GM18505 (cell line): ENCODE data around the gene RFC3.

Experiments used
- ATAC-seq: cut with Tn5 transposase; IDR thresholded peaks from one replicate; pipeline ENCODE4 v1.9.1; 2021; ENCODE audit not compliant: unreplicated experiment
- POLR2A ChIP-seq: IDR thresholded peaks from 4 replicates; pipeline ENCODE4 v1.6.1; 2011; ENCODE audit warnings: borderline replicate concordance; ENCODE audit not compliant: insufficient read depth, insufficient read length; ENCODE audit errors: extremely low read depth

Gene RFC3

DNA sequence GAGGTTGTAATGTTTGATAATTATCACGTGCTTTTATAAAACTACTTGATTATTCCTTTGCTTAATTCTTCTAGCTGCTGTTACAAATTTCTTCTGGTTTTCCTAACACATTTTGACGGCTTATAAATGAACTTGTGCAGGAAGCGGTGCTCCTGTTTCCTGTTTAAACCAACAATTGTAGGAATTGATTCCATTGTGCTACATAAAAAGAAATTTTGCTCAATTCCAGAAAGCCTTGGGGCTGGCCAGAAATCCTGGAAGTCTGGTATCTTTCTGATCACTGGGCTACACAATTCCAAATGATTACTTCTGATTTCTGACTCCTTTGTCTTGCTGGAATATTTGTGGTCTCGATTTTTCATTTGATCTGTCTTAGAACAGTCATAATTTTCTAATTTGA, 14.9 kb downstream of the RFC3 start:
- no peak for TF ChIP-seq POLR2A
- no peak for ATAC-seq

DNA sequence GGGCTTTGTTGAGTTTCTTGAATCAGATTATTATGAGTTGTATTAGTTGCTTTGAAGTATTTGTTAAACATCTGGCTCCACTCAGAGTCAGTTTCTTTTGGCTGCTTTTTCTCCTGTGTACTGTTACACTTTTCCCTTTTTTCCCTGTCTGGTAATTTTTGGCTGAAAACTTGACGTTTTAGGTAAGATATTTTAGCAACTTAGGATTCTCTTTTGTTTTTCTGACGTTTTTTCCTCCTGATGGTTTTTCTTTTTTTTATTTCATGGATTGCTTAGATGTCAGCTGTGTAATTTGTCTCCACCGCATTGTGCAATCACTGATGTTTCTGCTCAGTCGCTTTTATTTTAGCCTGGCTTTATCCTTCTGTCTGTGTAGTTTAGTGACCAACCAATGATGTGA, 20.7 kb downstream of the RFC3 start:
- TF ChIP-seq POLR2A = no peak
- ATAC-seq = no peak

DNA sequence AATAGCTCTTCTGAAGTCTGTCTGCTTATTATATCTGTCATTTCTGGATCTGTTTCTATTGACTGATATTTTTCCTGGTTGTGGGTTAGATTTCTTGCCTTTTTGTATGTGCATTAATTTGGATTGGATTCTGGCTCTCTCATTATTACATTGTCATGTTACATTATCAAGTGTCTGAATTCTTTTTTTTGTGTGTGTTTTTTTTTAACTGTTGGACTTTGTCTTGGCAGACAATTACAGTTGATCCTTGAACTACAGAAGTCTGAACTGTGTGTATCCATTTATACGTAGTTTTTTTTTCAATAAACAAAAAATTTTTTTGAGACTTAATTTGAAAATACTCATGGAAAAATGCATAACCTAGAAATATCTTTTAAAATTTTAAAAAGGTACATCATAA, 22.5 kb downstream of the RFC3 start:
- TF ChIP-seq POLR2A = no peak

DNA sequence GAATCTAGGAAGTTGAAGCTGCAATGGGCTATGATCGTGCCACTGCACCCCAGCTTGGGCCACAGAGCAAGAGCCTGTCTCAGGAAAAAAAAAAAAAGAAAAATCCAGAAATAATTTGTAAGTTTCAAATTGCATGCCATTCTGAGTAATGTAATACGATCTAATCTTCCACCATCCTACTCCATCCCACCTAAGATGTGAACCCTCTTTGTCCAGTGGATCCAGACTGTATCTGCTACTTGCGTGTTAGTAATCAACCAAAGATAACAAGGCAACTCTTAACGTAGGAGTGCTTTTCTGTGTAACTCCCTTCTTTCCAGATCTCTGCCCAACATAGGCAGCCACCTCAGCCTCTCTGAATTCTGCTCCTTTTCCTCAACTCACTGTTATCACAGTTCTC, 24.3 kb downstream of the RFC3 start:
- TF ChIP-seq POLR2A = no peak
- no peak for ATAC-seq

More for the DNA sequence above, 22.5 kb downstream of the RFC3 start:
- no peak for ATAC-seq

DNA sequence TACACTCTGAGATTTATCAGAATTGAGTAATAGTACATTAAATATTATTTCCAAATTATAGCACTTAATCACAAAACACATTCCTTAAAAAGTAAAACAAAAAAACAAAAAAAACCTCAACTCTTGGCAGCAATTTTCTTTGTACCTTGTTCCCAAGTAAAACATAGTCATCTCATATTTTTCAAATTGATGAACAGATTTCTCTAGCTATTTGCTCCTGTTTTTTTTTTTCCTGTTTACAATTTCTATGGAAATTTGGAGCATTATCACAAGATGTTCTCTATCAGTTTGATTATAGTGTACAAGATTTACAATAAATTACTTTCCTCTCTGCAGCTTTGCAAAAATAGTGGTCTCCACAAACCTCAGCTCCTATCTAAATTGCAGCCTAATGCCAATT, 25.0 kb downstream of the RFC3 start:
- no peak for TF ChIP-seq POLR2A
- ATAC-seq = no peak

DNA sequence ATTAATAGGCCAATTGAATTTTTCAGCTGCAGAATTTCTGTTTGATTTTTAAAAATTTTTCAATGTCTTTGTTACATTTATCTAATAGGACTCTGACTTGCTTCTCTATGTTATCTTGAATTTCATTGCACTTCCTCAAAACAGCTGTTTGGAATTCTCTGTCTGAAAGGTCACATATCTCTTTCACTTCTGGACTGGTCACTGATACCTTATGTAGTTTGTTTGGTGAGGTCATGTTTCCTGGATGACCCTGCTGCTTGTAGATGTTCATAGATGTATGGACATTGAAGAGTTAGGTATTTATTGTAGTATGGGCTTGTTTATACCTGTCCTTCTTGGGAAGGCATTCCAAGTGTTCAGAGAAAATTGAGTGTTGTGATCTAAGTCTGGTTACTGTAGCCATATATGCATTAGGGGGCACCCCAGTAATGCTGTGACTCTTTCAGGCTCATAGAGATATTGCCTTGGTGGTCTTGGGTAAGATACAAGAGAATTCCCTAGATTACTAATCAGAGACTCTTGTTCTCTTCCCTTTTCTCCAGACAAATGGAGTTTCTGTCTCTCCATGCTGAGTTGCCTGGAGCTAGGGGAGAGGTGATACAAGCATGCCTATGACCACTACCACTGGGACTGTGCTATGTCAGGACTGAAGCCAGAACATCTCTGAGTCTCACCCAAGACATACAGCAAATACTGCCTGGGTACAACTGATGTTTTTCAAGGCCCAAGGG, 27.8 kb downstream of the RFC3 start:
- ATAC-seq = no peak
- TF ChIP-seq POLR2A = no peak

DNA sequence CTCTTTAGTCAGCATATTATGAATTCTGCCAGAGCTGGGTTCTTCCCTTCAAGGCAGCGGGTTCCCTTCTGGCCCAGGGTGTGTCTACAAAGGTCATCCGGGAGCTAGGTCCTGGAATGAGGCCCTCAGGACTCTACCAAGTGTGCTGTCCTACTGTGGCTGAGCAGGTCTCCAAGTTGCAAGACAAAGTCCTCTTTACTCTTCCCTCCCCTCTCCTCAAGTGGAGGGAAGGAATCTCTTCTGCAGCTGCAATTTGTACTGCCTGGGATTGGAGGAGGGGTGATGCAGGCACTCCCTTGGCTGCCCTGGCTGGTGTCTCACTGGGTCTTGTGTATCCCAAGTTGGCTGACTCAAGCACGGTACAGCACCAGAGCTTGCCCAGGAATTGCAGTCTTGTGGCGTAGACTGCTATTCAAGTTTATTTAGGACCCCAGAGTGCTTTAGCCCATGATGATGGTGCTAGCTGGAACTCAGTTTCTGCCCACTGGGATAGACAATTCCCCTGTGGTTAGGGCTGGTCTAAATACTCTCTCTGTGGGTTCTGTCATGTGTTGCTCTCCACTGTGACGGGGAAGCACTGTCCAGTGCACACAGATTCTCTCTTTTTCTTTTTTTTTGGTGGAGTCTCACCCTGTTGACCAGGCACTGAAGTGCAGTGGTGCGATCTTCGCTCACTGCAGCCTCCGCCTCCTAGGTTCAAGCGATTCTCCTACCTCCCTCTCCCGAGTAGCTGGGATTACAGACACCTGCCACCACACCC, 28.5 kb downstream of the RFC3 start:
- peak; percentile 68 for ATAC-seq
- TF ChIP-seq POLR2A = no peak

DNA sequence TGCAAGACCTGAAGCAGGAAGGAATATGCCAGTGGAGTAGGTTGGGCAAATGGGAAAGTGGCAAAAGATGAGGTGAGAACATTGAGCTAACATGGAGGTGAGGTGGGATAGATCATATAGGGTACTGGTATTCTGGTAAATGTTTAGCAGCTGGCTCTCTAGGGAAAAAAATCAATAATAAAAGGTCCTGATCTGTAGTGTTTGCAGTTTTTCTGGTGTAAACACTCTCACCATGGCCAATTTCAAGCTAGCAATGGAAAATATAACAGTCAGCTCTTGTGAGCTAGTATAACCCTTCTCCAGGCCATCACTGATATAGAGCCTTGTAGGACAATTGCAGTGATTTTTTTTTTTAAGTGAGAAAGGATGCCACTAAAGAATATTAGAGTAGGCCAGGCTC, 31.3 kb downstream of the RFC3 start:
- no peak for TF ChIP-seq POLR2A
- no peak for ATAC-seq

DNA sequence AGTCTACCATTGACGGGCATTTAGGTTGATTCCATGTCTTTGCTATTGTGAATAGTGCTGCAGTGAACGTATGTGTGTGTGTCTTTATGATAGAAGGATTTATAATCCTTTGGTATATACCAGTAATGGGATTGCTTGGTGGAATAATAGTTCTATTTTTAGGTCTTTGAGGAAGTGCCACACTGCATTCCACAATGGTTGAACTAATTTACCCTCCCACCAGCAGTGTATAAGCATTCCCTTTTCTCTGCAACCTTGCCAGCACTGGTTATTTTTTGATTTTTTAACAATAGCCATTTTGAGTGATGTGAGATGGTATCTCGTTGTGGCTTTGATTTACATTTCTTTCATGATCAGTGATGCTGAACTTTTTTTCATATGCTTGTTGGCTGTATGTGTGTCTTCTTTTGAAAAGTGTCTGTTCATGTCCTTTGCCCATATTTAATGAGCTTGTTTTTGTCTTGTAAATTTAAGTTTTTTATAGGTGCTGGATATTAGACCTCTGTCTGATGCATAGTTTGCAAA, 37.5 kb downstream of the RFC3 start:
- ATAC-seq = no peak

DNA sequence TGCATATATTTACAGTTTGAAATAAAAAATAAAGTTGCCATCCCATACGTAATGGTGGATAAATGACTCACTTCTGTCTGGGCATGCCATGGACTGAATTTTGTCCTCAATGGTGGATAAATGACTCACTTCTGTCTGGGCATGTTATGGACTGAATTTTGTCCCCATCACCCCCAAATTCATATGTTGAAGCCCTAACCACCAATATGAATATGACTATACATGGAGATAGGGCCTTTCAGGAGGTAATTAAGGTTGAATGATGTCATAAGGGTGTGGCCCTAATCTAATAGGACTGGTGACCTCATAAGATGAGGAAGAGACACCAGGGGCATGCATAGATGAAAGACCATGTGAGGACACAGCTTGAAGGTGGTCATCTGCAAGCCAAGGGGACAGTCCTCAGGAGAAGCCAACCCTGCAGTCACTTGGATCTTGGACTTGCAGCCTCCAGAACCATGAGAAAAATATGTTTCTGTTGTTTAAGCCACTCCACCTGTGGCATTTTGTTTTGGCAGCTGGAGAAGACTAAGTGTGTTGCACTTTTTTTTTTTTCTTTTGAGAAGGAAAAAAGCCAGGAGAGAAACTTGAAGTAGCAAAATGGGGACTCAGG, 41.8 kb downstream of the RFC3 start:
- ATAC-seq = no peak
- TF ChIP-seq POLR2A = no peak

More for the DNA sequence above, 37.5 kb downstream of the RFC3 start:
- TF ChIP-seq POLR2A = no peak

DNA sequence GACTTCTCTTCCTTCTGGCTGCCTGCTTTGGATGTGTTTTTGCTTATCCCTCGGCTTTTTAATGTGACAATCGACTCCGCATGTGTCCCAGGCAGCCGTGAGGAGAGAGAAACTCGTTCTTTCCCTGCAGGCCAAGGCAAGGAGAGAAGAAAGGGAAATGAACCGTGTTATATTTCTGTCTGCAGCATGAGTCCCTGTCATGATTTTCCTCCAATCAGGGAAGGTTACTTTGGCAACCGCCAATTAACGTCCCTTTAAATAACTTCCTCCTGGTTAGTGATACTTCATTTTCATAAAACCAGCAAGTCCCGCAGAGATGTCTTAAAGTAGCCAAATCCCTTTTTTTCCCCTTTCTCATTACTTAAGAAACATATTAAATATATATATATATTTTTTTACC, 42.6 kb downstream of the RFC3 start:
- no peak for ATAC-seq
- no peak for TF ChIP-seq POLR2A

DNA sequence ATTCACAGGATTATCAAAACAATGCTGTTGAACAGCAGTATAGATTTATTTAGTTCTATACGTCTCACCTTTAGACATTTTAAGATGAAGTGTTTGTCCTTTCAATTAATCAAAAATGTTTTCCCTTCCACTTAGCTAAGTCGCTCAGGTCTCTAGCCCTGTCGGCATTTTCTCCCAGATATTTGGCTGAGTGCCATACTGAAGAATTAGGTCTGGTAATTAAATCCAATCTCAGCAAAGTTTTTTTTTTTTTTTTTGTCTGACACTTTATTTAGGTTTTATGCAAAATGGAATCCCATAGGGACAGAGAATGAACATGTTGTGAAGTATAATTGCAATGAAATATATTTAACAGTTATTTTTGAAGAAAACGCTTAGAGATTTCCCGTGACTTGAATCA, 44.1 kb downstream of the RFC3 start:
- no peak for ATAC-seq

DNA sequence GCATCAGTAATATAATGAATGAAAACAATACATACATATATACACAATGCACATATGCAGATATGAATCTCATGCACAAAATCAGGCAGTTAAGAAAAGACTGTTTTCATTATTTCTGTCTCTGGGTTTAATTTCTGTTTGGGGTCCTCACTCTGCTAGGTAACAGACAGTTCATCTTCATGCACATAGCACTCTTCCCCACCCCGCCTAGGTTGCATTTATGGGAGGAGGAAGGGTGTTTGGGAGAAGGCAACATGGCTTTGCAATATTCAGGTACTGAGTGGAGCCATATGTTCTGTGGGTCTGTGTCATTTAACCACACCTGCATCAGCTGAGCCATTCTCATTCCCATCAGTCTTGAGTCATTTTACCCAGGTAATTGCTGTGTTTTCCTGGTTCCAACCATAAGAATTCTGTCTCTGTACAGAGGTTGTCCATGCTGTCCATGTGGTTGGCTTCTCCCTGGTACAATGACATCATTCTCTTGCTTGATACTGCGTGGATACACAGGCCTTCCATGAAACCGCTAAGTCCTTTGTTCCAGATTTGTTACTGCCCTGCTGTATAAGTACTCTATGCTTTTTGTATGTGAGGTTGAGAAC, 45.3 kb downstream of the RFC3 start:
- no peak for ATAC-seq
- TF ChIP-seq POLR2A = no peak

More for the DNA sequence above, 44.1 kb downstream of the RFC3 start:
- no peak for TF ChIP-seq POLR2A
